A549 (cell line): ENCODE data around the gene SUPT3H.

Experiments used
- CBX2 ChIP-seq: fragments of 200-600 bp; sonication (generic); IDR thresholded peaks from 2 replicates; pipeline ENCODE4 v1.6.1; 2016; ENCODE audit warnings: low read depth, mild to moderate bottlenecking, borderline replicate concordance
- ESRRA ChIP-seq: fragments of 150-350 bp; IDR thresholded peaks from 2 replicates; pipeline ENCODE4 v1.6.1; 2014; ENCODE audit warnings: mild to moderate bottlenecking, low read length, borderline replicate concordance
- JUN ChIP-seq, 2 experiments: fragments of >200 bp; sonication (Bioruptor Twin); formaldehyde crosslinking; IDR thresholded peaks; 2 replicates in 1 of 2; 3 replicates in 1 of 2; pipeline ENCODE4 v1.6.1; 2016 to 2017
- JUNB ChIP-seq: fragments of >200 bp; sonication (Bioruptor Twin); formaldehyde crosslinking; IDR thresholded peaks from 2 replicates; pipeline ENCODE4 v1.6.1; 2016
- MAZ ChIP-seq: fragments of 150-350 bp; IDR thresholded peaks from 2 replicates; pipeline ENCODE4 v1.6.1; 2014; ENCODE audit warnings: antibody characterized with exemption, low read depth, low read length, borderline replicate concordance
- POLR2A ChIP-seq: IDR thresholded peaks from 2 replicates; pipeline ENCODE4 v1.6.1; 2012; ENCODE audit warnings: mild to moderate bottlenecking, low read length
- SMC3 ChIP-seq: fragments of >200 bp; sonication (Bioruptor Twin); formaldehyde crosslinking; IDR thresholded peaks from 3 replicates; pipeline ENCODE4 v1.6.1; 2018; ENCODE audit warnings: inconsistent platforms
- TF ChIP-seq, protein P1 (sequence below): fragments of >200 bp; sonication (Bioruptor Twin); formaldehyde crosslinking; IDR thresholded peaks from 3 replicates; pipeline ENCODE4 v1.5.1; 2016

DNA sequence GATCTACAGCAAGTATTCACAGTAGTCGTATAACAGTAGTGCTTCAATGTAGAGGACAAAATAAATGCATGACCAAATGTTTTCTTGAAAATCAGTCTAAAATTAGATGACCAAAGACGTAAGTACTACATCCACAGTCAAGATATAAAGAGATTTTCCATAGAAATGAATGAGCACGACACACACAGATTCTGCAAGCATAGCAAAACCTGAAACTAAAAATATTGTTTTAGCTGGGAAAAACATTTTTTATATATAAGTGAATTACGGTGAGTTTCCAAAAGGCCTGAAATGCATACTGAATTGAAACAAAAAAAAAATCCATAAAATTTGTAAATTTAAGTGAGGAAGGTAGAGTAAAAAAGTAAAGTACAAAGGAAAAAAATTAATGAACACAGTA lies 217.4 kb downstream of the SUPT3H start:
- TF ChIP-seq JUN (IDR thresholded peaks at IDR 0.05): no peak
- no peak for TF ChIP-seq POLR2A
- TF ChIP-seq JUNB: no peak
- TF ChIP-seq, protein P1, sequence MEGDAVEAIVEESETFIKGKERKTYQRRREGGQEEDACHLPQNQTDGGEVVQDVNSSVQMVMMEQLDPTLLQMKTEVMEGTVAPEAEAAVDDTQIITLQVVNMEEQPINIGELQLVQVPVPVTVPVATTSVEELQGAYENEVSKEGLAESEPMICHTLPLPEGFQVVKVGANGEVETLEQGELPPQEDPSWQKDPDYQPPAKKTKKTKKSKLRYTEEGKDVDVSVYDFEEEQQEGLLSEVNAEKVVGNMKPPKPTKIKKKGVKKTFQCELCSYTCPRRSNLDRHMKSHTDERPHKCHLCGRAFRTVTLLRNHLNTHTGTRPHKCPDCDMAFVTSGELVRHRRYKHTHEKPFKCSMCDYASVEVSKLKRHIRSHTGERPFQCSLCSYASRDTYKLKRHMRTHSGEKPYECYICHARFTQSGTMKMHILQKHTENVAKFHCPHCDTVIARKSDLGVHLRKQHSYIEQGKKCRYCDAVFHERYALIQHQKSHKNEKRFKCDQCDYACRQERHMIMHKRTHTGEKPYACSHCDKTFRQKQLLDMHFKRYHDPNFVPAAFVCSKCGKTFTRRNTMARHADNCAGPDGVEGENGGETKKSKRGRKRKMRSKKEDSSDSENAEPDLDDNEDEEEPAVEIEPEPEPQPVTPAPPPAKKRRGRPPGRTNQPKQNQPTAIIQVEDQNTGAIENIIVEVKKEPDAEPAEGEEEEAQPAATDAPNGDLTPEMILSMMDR: no peak
- no peak for TF ChIP-seq CBX2
- no peak for TF ChIP-seq SMC3
- no peak for TF ChIP-seq ESRRA
- no peak for TF ChIP-seq MAZ
